Glutamatergic neuron (in vitro differentiated cells): ENCODE data around the gene E2F2. TPM values are rescaled to one million over a fixed set of nuclear protein-coding genes. Genes with fewer than 3 reads are reported as not detected.

Experiments
- DNase-seq: peaks from one replicate; pipeline ENCODE4 v3.0.0; 2022
- H3K27ac Mint-ChIP-seq: one replicate; pipeline ENCODE4 v1.8.0; 2020; ENCODE audit warnings: mild to moderate bottlenecking, mixed read lengths, inconsistent platforms; ENCODE audit not compliant: unreplicated experiment
- H3K27me3 Mint-ChIP-seq: one replicate; pipeline ENCODE4 v1.8.0; 2020; ENCODE audit warnings: mild to moderate bottlenecking, moderate library complexity, mixed read lengths, inconsistent platforms; ENCODE audit not compliant: unreplicated experiment
- H3K36me3 Mint-ChIP-seq: one replicate; pipeline ENCODE4 v1.8.0; 2020; ENCODE audit warnings: mild to moderate bottlenecking, mixed read lengths, inconsistent platforms; ENCODE audit not compliant: unreplicated experiment
- H3K4me1 Mint-ChIP-seq: one replicate; pipeline ENCODE4 v1.8.0; 2020; ENCODE audit warnings: mild to moderate bottlenecking, low read depth, mixed read lengths, inconsistent platforms; ENCODE audit not compliant: unreplicated experiment
- H3K4me3 Mint-ChIP-seq: one replicate; pipeline ENCODE4 v1.8.0; 2020; ENCODE audit warnings: mild to moderate bottlenecking, mixed read lengths, inconsistent platforms; ENCODE audit not compliant: unreplicated experiment
- H3K9me3 Mint-ChIP-seq: one replicate; pipeline ENCODE4 v1.8.0; 2020; ENCODE audit warnings: mild to moderate bottlenecking, moderate library complexity, mixed read lengths, inconsistent platforms; ENCODE audit not compliant: unreplicated experiment
- total RNA-seq: library from RNA; stranded (reverse); fragmentation: NEBNext Ultra II Directional; extraction: Animal tissue kit (Norgen Biotek cat#: 25700); gene quantifications from one replicate; pipeline ENCODE4 v1.2.1, GENCODE V29; 2021; ENCODE audit not compliant: unreplicated experiment
- TF ChIP-seq, protein P1 (sequence below): fragments of 200-600 bp; sonication (generic); IDR thresholded peaks from one replicate; pipeline ENCODE4 v1.5.0; 2021; ENCODE audit not compliant: partially characterized antibody, unreplicated experiment

The E2F2 gene
- total RNA-seq, 1 donor from 2014 or later = 5.4 TPM

DNA sequence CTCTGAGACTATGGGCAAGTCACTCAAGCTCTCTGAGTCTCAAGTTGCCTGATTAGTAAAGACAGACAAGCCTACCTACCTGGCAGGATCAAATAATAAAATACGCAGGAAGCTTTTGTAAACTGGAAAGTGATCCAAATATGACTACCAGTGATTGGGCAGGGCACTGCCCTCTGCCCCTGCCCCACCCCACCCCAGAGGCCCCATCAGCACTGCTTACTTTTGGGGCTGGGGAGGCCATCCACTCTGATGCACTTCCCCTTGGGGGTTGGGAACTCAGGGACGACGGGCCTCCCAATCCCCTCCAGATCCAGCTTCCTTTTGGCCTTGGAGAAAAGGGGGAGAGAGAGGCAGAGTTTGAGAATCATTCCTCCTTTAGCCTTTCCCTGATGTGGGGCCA lies 6.9 kb downstream of the E2F2 start:
- Mint-ChIP-seq H3K4me3 (no peak overlapping the region), H3K27me3 (peaks cover 8% of the 10 kb centered on the region), H3K36me3 (no peaks in the 10 kb centered on the region), H3K9me3 (peaks cover 11% of the 10 kb centered on the region), H3K4me1 (peaks cover 16% of the 10 kb centered on the region), H3K27ac (no peak overlapping the region)
- TF ChIP-seq, protein P1, sequence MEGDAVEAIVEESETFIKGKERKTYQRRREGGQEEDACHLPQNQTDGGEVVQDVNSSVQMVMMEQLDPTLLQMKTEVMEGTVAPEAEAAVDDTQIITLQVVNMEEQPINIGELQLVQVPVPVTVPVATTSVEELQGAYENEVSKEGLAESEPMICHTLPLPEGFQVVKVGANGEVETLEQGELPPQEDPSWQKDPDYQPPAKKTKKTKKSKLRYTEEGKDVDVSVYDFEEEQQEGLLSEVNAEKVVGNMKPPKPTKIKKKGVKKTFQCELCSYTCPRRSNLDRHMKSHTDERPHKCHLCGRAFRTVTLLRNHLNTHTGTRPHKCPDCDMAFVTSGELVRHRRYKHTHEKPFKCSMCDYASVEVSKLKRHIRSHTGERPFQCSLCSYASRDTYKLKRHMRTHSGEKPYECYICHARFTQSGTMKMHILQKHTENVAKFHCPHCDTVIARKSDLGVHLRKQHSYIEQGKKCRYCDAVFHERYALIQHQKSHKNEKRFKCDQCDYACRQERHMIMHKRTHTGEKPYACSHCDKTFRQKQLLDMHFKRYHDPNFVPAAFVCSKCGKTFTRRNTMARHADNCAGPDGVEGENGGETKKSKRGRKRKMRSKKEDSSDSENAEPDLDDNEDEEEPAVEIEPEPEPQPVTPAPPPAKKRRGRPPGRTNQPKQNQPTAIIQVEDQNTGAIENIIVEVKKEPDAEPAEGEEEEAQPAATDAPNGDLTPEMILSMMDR = no peak
- DNase-seq = no peak

DNA sequence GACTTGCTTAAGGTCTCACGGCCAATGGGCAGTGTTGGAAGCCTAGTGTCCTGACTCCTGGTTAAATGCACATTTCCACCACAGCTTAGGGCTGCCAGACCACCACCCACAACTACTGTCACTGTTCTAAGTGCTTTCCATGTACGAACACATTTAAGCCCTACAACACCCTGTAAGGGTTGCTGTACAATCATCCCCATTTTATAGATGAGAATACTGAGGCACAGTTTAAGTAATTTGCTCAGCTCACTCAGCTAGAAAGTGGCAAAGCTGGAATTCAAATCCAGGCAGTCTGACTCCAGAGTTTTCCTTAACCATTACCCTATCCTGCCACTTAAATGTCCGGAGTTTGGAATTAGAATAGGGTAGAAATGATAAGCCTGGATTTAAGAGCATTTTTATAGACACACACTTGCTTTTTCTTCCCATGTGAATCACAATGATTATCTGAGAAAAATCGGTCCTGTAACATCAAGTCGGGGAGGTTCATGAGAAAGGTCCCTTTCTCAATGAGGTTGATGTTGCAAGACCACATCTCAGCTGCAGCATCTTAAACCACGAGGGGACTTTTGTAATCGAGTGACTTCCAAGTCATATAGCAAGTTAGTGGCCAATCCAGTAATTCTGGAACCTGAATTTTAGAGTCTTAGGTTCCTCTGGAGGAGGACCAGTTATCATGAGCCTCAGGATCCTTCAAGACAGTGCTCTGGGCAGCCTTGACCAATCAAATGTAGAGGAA lies 8.6 kb downstream of the E2F2 start:
- H3K4me3 Mint-ChIP-seq = no peak overlapping the region
- TF ChIP-seq, protein P1 = no peak
- DNase-seq = no peak
- peaks cover 11% of the 10 kb centered on the region for H3K27me3 Mint-ChIP-seq
- H3K9me3 Mint-ChIP-seq = peaks cover 9% of the 10 kb centered on the region
- H3K36me3 Mint-ChIP-seq = no peaks in the 10 kb centered on the region
- peaks cover 11% of the 10 kb centered on the region for H3K4me1 Mint-ChIP-seq
- H3K27ac Mint-ChIP-seq = no peak overlapping the region

DNA sequence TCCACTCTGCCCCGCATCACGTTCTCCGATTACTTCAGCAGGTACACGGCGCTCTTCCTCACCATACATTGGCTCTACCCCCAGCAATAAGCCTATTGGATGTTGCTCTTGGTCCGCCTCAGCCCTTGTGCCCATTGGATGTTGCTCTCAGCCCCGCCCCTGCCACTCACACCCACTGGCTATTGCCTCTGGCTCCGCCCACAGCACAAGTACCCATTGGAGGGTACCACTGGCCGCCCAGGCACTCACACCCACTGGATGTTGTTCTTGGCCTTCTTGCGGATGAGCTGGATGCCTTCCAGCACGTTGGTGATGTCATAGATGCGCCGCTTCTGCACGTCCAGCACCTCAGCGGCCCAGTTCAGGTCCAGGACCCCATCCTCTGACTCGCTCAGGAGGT lies 9.4 kb downstream of the E2F2 start:
- Mint-ChIP-seq H3K4me1 (peaks cover 11% of the 10 kb centered on the region), H3K9me3 (peaks cover 9% of the 10 kb centered on the region), H3K27ac (no peak overlapping the region), H3K36me3 (no peaks in the 10 kb centered on the region), H3K27me3 (peaks cover 11% of the 10 kb centered on the region), H3K4me3 (no peak overlapping the region)
- TF ChIP-seq, protein P1 = no peak
- no peak for DNase-seq

DNA sequence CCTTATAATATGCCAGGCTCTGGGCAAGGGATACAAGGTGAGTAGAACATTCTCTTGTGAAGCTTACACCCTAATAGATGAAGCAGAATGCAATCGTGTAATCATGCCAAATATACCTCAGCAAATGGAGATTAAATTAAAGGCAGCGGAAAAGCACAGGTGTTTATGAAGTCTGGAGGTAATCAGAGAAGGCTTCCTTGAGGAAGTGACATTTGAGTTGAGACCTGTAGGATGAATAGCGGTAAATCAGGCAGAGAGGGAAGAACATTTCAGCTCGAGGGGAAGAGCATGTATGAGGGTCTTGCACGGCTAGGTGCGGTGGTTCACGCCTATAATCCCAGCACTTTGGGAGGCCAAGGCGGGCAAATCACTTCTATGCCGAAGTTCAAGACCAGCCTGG lies 13.5 kb downstream of the E2F2 start:
- H3K9me3 Mint-ChIP-seq = peaks cover 2% of the 10 kb centered on the region

DNA sequence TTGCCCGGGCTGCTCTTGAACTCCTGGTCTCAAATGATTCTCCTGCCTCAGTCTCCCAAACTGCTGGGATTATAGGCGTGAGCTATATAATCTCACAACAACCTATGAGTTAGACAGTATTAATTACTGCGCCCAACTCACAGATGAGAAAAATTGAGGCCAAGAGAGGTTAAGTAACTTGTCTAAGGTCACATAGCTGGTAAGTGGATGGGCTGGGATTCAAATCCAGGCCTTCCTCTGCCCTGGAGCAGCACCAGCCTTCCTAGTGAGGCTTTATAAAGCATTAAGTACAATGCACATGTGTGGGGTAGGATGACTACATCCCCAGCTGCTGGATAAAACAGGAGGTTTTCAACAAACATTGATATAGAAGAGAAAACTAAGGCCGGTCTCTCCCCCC lies 15.1 kb downstream of the E2F2 start:
- TF ChIP-seq, protein P1 = no peak
- peaks cover 1% of the 10 kb centered on the region for H3K9me3 Mint-ChIP-seq
- no peak overlapping the region for H3K27ac Mint-ChIP-seq
- H3K36me3 Mint-ChIP-seq = no peaks in the 10 kb centered on the region
- no peak overlapping the region for H3K4me3 Mint-ChIP-seq
- H3K4me1 Mint-ChIP-seq = no peaks in the 10 kb centered on the region
- peaks cover 4% of the 10 kb centered on the region for H3K27me3 Mint-ChIP-seq
- no peak for DNase-seq

More for the DNA sequence above, 13.5 kb downstream of the E2F2 start:
- Mint-ChIP-seq H3K27me3 (peaks cover 4% of the 10 kb centered on the region), H3K4me3 (no peak overlapping the region), H3K36me3 (no peaks in the 10 kb centered on the region), H3K4me1 (no peaks in the 10 kb centered on the region), H3K27ac (no peak overlapping the region)
- no peak for DNase-seq
- TF ChIP-seq, protein P1 = no peak
